ENCODE measurements around the gene FLNB. TPM values are rescaled to one million over a fixed set of nuclear protein-coding genes. Genes with fewer than 3 reads are reported as not detected.

FLNB gene
- total and polyA plus RNA-seq, 2 of the 13 experiments (the other 11 are each of a cell fraction or from before 2014, with no cell fraction given): 106 to 130 TPM

GRCh38 chr3:58041182-58041825, 33.1 kb downstream of the FLNB start (continued):
- TF ChIP-seq PATZ1 (CRISPR knock-in tag; IDR thresholded peaks at IDR 0.05) (no peak), NR2F1 (CRISPR knock-in tag; IDR thresholded peaks at IDR 0.05) (peak; percentile 40 to 68; a peak in 2 of 4 replicates), SP4 (CRISPR knock-in tag; IDR thresholded peaks at IDR 0.05) (no peak), NBN (conservative IDR thresholded peaks at IDR 0.05) (no peak), TBX2 (CRISPR knock-in tag; IDR thresholded peaks at IDR 0.05; ENCODE audit: borderline replicate concordance) (no peak), ZNF446 (CRISPR knock-in tag; IDR thresholded peaks at IDR 0.05) (no peak), U2AF1 (optimal IDR thresholded peaks at IDR 0.05; ENCODE audit: low read depth, low read length) (no peak), ZNF710 (CRISPR knock-in tag; IDR thresholded peaks at IDR 0.05; ENCODE audit: borderline replicate concordance) (no peak; the same call in 1 of the 2 replicates), RARA (CRISPR knock-in tag; IDR thresholded peaks at IDR 0.05) (peak; percentile 82), SAP130 (CRISPR knock-in tag; IDR thresholded peaks at IDR 0.05; ENCODE audit: low read depth) (peak; percentile 54; the same call in 1 of the 2 replicates), CHD2 (IDR thresholded peaks at IDR 0.05; ENCODE audit: low read depth, low read length) (no peak), TAF15 (IDR thresholded peaks at IDR 0.05; ENCODE audit: low read depth, low read length, poor library complexity, severe bottlenecking) (no peak), RAD21 (CRISPR knock-in tag; IDR thresholded peaks at IDR 0.05) (no peak), MXD4 (CRISPR knock-in tag; IDR thresholded peaks at IDR 0.05) (no peak), SRF (IDR thresholded peaks at IDR 0.05; ENCODE audit: low read depth, low read length) (no peak), ZBTB8A (CRISPR knock-in tag; IDR thresholded peaks at IDR 0.05; ENCODE audit: borderline replicate concordance, low read depth) (no peak), GATAD2A (CRISPR knock-in tag; IDR thresholded peaks at IDR 0.05) (0 out of 2 replicates have a peak, but pooled peaks have one; percentile 7), ZNF30 (CRISPR knock-in tag; IDR thresholded peaks at IDR 0.05) (no peak), ZNF253 (CRISPR knock-in tag; IDR thresholded peaks at IDR 0.05; ENCODE audit: borderline replicate concordance) (no peak), ZNF782 (CRISPR knock-in tag; IDR thresholded peaks at IDR 0.05; ENCODE audit: borderline replicate concordance) (no peak)
- TF ChIP-seq, protein P1, sequence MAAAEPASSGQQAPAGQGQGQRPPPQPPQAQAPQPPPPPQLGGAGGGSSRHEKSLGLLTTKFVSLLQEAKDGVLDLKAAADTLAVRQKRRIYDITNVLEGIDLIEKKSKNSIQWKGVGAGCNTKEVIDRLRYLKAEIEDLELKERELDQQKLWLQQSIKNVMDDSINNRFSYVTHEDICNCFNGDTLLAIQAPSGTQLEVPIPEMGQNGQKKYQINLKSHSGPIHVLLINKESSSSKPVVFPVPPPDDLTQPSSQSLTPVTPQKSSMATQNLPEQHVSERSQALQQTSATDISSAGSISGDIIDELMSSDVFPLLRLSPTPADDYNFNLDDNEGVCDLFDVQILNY (CRISPR knock-in tag; conservative IDR thresholded peaks at IDR 0.05): no peak
- TF ChIP-seq, protein P2, sequence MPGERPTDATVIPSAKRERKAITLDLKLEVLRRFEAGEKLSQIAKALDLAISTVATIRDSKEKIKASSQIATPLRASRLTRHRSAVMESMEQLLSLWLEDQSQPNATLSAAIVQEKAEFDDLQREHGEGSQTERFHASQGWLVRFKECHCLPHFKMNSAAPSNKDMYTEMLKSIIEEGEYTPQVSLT (CRISPR knock-in tag; IDR thresholded peaks at IDR 0.05; ENCODE audit: borderline replicate concordance, low read depth): no peak
- TF ChIP-seq, protein P3, sequence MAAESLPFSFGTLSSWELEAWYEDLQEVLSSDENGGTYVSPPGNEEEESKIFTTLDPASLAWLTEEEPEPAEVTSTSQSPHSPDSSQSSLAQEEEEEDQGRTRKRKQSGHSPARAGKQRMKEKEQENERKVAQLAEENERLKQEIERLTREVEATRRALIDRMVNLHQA (CRISPR knock-in tag; IDR thresholded peaks at IDR 0.05): no peak
- TF ChIP-seq, protein P4, sequence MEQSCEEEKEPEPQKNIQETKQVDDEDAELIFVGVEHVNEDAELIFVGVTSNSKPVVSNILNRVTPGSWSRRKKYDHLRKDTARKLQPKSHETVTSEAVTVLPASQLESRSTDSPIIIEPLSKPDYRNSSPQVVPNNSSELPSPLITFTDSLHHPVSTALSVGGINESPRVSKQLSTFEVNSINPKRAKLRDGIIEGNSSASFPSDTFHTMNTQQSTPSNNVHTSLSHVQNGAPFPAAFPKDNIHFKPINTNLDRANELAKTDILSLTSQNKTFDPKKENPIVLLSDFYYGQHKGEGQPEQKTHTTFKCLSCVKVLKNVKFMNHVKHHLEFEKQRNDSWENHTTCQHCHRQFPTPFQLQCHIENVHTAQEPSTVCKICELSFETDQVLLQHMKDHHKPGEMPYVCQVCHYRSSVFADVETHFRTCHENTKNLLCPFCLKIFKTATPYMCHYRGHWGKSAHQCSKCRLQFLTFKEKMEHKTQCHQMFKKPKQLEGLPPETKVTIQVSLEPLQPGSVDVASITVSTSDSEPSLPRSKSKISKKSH (CRISPR knock-in tag; IDR thresholded peaks at IDR 0.05; ENCODE audit: borderline replicate concordance): no peak
